ENCODE results near the gene ACIN1. TPM values are rescaled to one million over a fixed set of nuclear protein-coding genes. Genes with fewer than 3 reads are reported as not detected.
"Not testable (repeated sequence)": the region's sequence is repeated elsewhere in the genome, so short reads cannot be mapped to it uniquely, and the experiment has no call there.

Gene ACIN1
- total RNA-seq, 2 experiments from 2014 or later: 166 to 167 TPM

DNA sequence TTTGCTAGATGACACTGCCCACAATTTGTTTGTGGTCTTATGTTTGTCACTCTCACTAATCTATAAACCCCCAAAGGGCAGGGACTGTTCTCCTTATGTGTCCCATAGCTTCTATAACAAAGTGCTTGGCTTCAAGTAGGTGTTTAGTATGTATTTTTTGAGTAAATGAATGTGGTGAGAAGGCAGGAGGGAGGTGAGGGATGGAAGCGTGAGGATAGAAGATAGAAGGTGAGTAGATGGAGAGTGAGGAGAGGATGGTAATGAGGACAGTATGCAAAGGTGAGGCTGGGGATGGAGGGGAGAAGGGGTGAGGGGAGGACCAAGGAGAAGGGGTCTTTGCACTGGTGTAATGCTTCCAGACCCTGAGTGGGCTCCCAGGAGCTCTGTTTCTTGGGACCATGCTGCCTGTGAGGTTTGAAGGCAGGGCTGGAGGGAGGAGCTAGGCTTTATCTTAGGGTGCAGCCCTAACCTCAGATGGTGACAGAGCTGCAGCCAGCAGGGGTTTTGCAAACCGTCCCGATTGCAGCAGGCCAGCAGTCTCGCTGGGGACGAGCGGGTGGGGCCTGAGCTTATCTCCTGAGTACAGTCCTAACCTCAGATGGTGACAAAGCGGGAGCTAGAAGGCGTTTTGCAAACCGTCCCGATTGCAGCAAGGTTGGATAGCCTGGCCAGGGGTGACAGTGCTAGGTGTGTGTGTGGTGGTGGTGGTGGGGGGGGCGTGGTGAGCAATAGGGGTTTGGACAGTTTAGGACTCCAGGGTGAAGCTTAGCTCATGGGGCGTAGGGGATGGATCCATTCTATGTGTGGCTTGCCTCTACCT, 17.6 kb upstream of the ACIN1 start:
- no peak for DNase-seq
- POLR2A ChIA-PET: interaction anchor here (1.6 kb wide), 1 partner anchor 17 kb away, joined by 7 read pairs; the partner anchor contains the start of genes ACIN1 and C14orf119

DNA sequence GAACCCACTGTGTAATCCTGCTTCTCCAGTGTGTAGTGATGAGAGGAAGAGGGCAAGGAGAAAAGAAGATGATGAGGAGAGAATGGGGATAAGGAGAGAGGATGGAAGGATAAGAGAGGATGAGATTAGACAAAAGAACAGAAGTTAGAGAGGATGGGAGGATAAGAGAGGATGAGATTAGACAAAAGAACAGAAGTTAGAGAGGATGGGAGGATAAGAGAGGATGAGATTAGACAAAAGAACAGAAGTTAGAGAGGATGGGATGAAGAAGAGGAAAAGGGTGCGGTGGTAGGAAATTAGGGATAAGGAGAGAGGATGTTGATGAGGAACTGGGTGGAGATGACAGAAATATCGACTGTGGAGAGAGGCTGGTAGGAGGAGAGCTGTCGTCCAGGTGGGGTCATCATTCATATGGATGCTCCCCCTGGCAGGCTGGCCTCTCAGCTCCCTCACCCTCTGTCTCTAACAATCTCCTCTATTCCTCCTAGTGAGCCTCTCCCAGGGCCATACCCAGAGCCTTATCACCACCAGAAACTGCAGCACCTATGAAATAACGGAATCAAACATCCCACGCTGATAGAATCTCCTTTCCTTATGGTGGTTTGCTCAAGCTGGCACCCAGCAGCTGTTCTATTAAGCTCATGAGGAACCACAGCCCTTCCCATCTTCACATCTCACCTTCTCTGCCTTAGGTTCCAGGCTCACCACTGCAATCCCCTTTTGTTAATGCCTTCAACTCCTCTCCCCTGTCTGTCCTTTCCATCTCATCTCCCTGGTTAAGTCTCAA, 15.8 kb upstream of the ACIN1 start:
- H3K9me3 Mint-ChIP-seq: no peaks in the 10 kb centered on the region
- peaks cover 12% of the 10 kb centered on the region for H3K4me1 Mint-ChIP-seq
- no peak overlapping the region for H3K4me3 Mint-ChIP-seq
- peaks cover 2% of the 10 kb centered on the region for H3K27me3 Mint-ChIP-seq
- DNase-seq: no peak
- H3K36me3 Mint-ChIP-seq (ENCODE audit: low read depth): no peaks in the 10 kb centered on the region
- POLR2A ChIA-PET: no interaction called here
- CTCF ChIA-PET: interaction anchor here (1.1 to 2.8 kb wide), 5 partner anchors 10 to 76 kb away, joined by 3 to 16 read pairs (median 5); partner anchors contain the start of genes ACIN1 and C14orf119
- no peak overlapping the region for H3K27ac Mint-ChIP-seq

More for the DNA sequence above, 17.6 kb upstream of the ACIN1 start:
- peaks cover 4% of the 10 kb centered on the region for H3K27me3 Mint-ChIP-seq
- H3K9me3 Mint-ChIP-seq: no peaks in the 10 kb centered on the region
- no peak overlapping the region for H3K27ac Mint-ChIP-seq
- peaks cover 12% of the 10 kb centered on the region for H3K4me1 Mint-ChIP-seq
- H3K36me3 Mint-ChIP-seq (ENCODE audit: low read depth): no peaks in the 10 kb centered on the region
- CTCF ChIA-PET: interaction anchor here (0.9 to 2.8 kb wide), 2 partner anchors 9 to 44 kb away, joined by 4 to 16 read pairs; no protein-coding TSS in a partner anchor
- H3K4me3 Mint-ChIP-seq: no peak overlapping the region

DNA sequence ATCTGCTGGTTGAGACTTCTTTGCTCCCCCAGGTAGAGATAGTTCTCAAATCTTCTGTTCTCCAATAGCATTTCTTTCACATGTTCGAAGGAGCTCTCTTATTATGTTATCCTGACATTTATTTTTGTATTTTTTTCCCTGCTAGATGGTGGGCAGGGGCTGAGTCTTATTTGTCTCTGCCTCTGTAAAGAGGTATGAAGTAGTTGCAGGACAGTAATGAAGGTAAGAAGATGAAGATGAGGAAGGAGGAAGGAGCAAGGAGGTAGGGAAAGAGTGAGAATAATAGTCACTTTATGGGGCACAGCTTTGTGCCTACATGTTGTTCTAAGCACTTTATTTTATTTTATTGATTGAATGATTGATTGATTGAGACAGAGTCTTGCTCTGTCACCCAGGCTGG, 14.8 kb upstream of the ACIN1 start:
- Mint-ChIP-seq H3K9me3 (no peaks in the 10 kb centered on the region), H3K4me1 (peaks cover 7% of the 10 kb centered on the region), H3K4me3 (no peak overlapping the region), H3K36me3 (ENCODE audit: low read depth) (no peaks in the 10 kb centered on the region), H3K27me3 (no peaks in the 10 kb centered on the region), H3K27ac (no peak overlapping the region)
- POLR2A ChIA-PET: interaction anchor here (1.0 to 1.7 kb wide), 3 partner anchors 15 to 193 kb away, joined by 3 to 4 read pairs (median 3); partner anchors contain the start of genes ACIN1, C14orf119 and PPP1R3E
- CTCF ChIA-PET: interaction anchor here (1.0 to 2.5 kb wide), 5 partner anchors 11 to 52 kb away, joined by 3 to 14 read pairs (median 5); partner anchors contain the start of genes ACIN1 and C14orf119
- DNase-seq: no peak

DNA sequence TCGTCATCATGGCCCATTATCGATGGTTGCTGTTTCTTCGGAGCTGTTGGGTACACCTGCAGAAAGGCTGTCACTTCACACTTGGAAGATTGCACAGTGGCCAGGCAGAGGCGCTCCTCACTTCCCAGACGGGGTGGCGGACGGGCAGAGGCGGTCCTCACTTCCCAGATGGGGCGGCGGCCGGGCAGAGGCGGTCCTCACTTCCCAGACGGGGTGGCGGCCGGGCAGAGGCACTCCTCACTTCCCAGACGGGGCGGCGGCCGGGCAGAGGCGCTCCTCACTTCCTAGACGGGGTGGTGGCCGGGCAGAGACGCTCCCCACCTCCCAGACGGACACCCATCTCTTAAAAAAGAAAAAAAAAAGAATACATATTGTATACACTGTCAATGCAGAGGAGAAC, 13.2 kb upstream of the ACIN1 start:
- CTCF ChIA-PET: interaction anchor here (1.1 to 2.0 kb wide), 4 partner anchors 13 to 135 kb away, joined by 3 to 14 read pairs (median 8); no protein-coding TSS in a partner anchor
- H3K27me3 Mint-ChIP-seq; H3K9me3 Mint-ChIP-seq; DNase-seq; H3K27ac Mint-ChIP-seq; H3K36me3 Mint-ChIP-seq (ENCODE audit: low read depth); H3K4me1 Mint-ChIP-seq; POLR2A ChIA-PET; H3K4me3 Mint-ChIP-seq: not testable (repeated sequence)

DNA sequence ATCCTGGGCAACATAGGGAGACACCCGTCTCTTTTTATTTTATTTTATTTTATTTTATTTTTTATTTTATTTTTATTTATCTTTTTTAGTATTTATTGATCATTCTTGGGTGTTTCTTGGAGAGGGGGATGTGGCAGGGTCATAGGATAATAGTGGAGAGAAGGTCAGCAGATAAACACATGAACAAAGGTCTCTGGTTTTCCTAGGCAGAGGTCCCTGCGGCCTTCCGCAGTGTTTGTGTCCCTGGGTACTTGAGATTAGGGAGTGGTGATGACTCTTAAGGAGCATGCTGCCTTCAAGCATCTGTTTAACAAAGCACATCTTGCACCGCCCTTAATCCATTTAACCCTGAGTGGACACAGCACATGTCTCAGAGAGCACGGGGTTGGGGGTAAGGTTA, 12.7 kb upstream of the ACIN1 start:
- H3K4me3 Mint-ChIP-seq; H3K27ac Mint-ChIP-seq; H3K9me3 Mint-ChIP-seq; H3K4me1 Mint-ChIP-seq; CTCF ChIA-PET; POLR2A ChIA-PET; H3K27me3 Mint-ChIP-seq; H3K36me3 Mint-ChIP-seq (ENCODE audit: low read depth); DNase-seq: not testable (repeated sequence)

DNA sequence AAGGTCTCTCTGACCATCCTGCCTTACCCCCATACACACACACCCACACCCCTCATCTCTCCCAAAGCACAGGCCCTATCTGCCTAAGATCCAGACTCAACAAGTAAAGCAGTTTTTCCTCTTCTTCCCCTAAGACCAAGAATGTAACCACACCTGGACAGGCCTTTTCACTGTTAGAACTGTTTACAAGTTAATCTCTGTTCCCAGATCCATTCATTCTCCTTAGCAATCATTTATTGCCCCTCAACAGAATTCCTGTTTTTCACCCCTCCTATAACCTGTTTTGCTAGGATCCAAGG, 11.8 kb upstream of the ACIN1 start:
- no peaks in the 10 kb centered on the region for H3K36me3 Mint-ChIP-seq (ENCODE audit: low read depth)
- no peaks in the 10 kb centered on the region for H3K27me3 Mint-ChIP-seq
- no peak overlapping the region for H3K4me3 Mint-ChIP-seq
- no peak for DNase-seq
- POLR2A ChIA-PET: no interaction called here
- CTCF ChIA-PET: interaction anchor here (1.0 to 1.1 kb wide), 2 partner anchors 14 to 36 kb away, joined by 3 read pairs; no protein-coding TSS in a partner anchor
- no peaks in the 10 kb centered on the region for H3K4me1 Mint-ChIP-seq
- no peak overlapping the region for H3K27ac Mint-ChIP-seq
- no peaks in the 10 kb centered on the region for H3K9me3 Mint-ChIP-seq

DNA sequence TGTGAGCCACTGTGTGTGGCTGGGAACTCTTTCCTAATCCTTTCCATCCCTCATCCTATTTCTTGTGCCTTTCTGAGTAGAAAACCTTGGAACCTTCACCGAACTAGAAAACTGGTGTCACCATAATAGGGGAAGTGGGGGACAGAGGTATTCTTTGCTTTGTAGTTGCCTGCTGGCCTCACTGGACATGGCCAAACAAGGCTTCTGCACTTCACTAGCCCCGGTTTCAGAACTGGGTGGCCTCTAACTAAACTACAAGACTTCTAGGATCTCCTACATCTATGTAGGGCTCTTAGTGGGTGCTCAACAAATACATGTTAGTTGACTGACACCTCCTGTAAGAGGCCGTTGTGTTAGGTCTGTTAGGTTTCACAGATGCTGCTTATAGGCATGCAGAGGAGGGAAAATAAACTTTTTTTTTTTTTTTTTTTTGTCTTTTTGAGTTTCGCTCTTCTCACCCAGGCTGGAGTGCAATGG, 10.4 kb upstream of the ACIN1 start:
- Mint-ChIP-seq H3K4me3 (no peak overlapping the region), H3K9me3 (no peaks in the 10 kb centered on the region), H3K27ac (no peak overlapping the region), H3K27me3 (no peaks in the 10 kb centered on the region), H3K4me1 (no peaks in the 10 kb centered on the region), H3K36me3 (ENCODE audit: low read depth) (no peaks in the 10 kb centered on the region)
- no peak for DNase-seq
- ChIA-PET CTCF (interaction anchor here (0.7 kb wide), 1 partner anchor 12 kb away, joined by 5 read pairs; no protein-coding TSS in a partner anchor), POLR2A (no interaction called here)

DNA sequence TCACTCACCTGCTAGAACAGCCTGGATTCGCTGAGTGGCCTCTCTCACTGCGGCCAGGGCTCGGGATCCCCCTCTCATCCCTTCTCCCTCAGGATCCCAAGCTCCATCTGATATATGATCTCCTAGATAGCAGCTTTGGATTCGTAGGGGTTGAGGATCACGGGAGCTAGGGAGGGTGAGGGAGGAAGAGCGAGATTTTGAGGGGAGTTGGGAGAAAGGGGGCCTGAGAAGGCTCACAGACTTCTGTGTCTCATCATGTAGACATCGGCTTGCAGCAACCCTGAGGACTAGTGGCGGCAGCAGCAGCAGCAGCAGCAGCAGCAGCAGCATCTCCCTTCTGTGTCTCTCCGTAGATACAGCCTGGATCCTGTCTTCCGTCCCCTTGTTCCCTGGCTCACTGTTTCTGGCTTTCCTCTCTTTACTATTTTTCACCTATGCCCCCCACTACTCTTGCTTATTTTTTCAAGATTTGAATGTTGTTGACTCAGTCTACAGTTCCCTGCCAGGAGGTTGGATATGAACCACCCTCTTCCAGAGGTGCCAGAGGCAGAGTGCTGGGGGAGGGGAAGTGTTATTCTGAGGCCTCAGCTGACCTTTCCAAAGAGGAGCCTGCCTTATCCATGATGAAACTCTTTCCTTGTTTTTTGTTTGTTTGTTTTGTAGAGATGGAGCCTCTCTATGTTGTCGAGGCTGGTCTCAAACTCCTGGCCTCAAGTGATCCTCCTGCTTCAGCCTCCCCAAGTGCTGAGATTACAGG, 9.8 kb upstream of the ACIN1 start, which contains the start of gene CIROP:
TSS of gene CIROP (minus strand) at position 399 of the 757 bp plus-strand sequence. CDS start at position 330, 69 bp downstream.
- no peak within 1 kb of the TSS for H3K4me3 Mint-ChIP-seq
- H3K27ac Mint-ChIP-seq: no peak within 1 kb of the TSS
- H3K36me3 Mint-ChIP-seq (ENCODE audit: low read depth): no peaks in the 10 kb centered on the region
- no peaks in the 10 kb centered on the region for H3K4me1 Mint-ChIP-seq
- no peaks in the 10 kb centered on the region for H3K27me3 Mint-ChIP-seq
- H3K9me3 Mint-ChIP-seq: no peaks in the 10 kb centered on the region
- ChIA-PET POLR2A (no interaction called here), CTCF (interaction anchor here (1.0 kb wide), 1 partner anchor 10 kb away, joined by 3 read pairs; the partner anchor contains the start of genes ACIN1 and C14orf119)
- no peak for DNase-seq

DNA sequence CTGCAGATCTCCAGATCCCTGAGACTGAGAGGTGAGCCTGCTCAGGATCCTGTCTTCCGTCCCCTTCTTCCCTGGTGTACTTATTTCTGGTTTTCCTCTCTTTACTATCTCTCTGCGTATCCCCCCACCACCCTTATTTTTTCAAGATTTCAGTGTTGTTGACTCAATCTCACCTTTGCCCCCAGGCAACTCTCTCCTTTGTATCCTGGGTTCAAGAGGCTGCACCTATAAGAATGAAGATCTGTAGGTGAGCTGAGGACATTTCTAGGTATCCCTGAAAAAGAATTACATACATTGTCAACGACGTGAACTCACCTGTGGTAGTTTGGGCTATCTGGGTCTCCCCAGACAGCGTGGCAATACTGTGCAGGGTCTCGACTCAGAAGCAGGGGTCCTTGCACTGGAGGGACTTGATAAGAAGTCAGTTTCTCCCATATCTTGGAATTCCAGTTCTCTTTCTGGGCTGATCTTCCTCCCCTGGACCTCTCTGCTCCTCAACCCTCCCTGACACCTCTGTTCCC, 9.2 kb upstream of the ACIN1 start:
- H3K9me3 Mint-ChIP-seq: no peaks in the 10 kb centered on the region
- no peak overlapping the region for H3K27ac Mint-ChIP-seq
- CTCF ChIA-PET: interaction anchor here (1.0 kb wide), 1 partner anchor 9 kb away, joined by 3 read pairs; the partner anchor contains the start of genes ACIN1 and C14orf119

DNA sequence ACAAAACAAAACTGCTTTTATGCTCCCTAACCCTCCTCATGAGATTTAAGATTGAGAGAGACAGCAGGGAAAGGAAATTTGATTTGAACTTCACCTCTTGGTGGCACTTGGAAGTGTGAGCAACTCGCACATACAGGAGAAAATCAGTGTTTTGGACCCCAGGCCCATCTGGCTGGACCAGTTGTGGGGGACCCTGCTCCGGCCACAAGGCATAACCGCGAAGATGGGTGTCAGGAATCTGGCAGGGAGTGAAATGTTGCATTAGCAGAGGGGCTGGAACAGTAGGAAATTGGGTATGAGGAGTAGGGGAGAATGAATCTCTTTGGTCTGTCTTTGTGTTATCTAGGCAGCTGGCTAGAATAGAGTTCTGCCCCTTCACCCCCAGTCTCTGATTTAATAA, 8.6 kb upstream of the ACIN1 start:
- Mint-ChIP-seq H3K4me3 (no peak overlapping the region), H3K4me1 (no peaks in the 10 kb centered on the region), H3K36me3 (ENCODE audit: low read depth) (peaks cover 3% of the 10 kb centered on the region), H3K9me3 (no peaks in the 10 kb centered on the region), H3K27ac (no peak overlapping the region), H3K27me3 (no peaks in the 10 kb centered on the region)
- no peak for DNase-seq
- ChIA-PET CTCF (interaction anchor here (1.0 kb wide), 1 partner anchor 9 kb away, joined by 3 read pairs; the partner anchor contains the start of genes ACIN1 and C14orf119), POLR2A (no interaction called here)

More for the DNA sequence above, 9.2 kb upstream of the ACIN1 start:
- Mint-ChIP-seq H3K4me1 (no peaks in the 10 kb centered on the region), H3K27me3 (no peaks in the 10 kb centered on the region), H3K36me3 (ENCODE audit: low read depth) (peaks cover 2% of the 10 kb centered on the region), H3K4me3 (no peak overlapping the region)
- no peak for DNase-seq
- POLR2A ChIA-PET: no interaction called here

DNA sequence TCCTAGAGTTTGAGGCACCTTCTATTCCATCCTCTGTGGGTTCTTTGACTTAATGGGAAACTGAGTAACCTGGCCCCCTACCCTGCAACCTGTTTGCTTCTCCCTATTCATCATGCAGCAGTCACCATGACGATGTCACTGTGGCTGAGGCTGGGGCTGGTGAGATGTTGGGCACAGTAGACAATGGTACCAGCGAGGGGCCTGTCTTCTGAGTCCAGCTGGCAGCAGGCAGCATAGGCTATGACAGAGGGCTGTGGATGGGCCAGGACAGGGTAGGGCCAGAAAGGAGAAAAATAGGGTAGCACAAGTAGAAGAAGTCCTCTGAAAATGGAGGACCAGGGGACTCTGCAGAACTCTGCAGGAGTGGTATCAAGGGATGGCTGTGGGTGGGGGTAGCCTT, 7.9 kb upstream of the ACIN1 start:
- Mint-ChIP-seq H3K4me3 (no peak overlapping the region), H3K4me1 (peaks cover 1% of the 10 kb centered on the region), H3K27me3 (no peaks in the 10 kb centered on the region), H3K9me3 (no peaks in the 10 kb centered on the region), H3K36me3 (ENCODE audit: low read depth) (peaks cover 10% of the 10 kb centered on the region), H3K27ac (no peak overlapping the region)
- no peak for DNase-seq
- ChIA-PET CTCF (interaction anchor here (2.6 kb wide), 1 partner anchor 18 kb away, joined by 7 read pairs; no protein-coding TSS in a partner anchor), POLR2A (no interaction called here)

DNA sequence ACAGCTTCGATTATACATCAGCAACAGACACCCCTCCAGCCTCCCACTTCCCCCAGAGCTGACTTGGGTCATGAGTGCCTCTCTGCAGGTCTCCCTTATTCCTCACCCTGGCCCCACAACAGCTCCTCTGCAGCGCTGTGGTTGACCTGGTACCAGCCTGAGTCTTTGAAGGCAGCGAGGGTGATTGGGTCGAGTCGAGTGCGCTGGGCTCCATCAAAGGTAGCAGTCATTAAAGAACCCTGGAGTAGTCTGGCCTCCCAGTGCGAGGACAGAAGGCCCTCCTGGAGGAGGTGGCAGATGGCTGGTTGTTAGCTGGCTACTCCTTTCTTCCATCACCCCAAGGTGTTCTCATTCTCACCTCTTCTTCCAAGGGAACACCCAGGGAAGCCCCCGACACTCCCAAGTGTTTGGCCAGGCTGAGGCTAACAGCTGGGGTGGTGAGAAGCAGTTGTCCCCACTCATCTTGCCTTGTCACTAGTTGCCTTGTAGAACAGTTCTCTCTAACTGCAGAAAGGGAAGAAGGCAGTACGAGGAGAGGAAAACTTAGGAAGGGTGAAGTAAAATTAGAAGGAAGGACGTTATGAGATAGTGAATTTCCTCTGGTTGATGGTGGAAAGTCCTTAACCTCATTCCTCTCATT, 7.2 kb upstream of the ACIN1 start:
- no peak for DNase-seq
- ChIA-PET POLR2A (no interaction called here), CTCF (interaction anchor here (2.6 kb wide), 1 partner anchor 19 kb away, joined by 7 read pairs; no protein-coding TSS in a partner anchor)

More for the DNA sequence above, 7.2 kb upstream of the ACIN1 start:
- peaks cover 8% of the 10 kb centered on the region for H3K4me1 Mint-ChIP-seq
- H3K27ac Mint-ChIP-seq: no peak overlapping the region
- H3K4me3 Mint-ChIP-seq: no peak overlapping the region
- no peaks in the 10 kb centered on the region for H3K27me3 Mint-ChIP-seq
- H3K36me3 Mint-ChIP-seq (ENCODE audit: low read depth): peaks cover 17% of the 10 kb centered on the region
- no peaks in the 10 kb centered on the region for H3K9me3 Mint-ChIP-seq

Measured in activated CD4-positive, alpha-beta memory T cell treated with anti-CD3 and anti-CD28 coated beads, Interleukin-2, amount 10 ng/mL, durations not matched to agents 7 days and 5 days (primary cell).